Fibroblast of pulmonary artery (primary cell): Measurements from ENCODE around the gene UVRAG.

Experiments
- DNase-seq: peaks from one replicate; pipeline ENCODE4 v3.0.0-alpha.2; 2010; ENCODE audit warnings: low read depth
- H3K4me3 ChIP-seq: replicated peaks from 2 replicates; pipeline ENCODE4 v1.5.1; 2011; ENCODE audit warnings: low read depth, mild to moderate bottlenecking, control low read depth, low read length, moderate library complexity
- CTCF ChIP-seq: IDR thresholded peaks from 2 replicates; pipeline ENCODE4 v1.5.1; 2011; ENCODE audit warnings: mild to moderate bottlenecking, control low read depth, low read length, inconsistent platforms; ENCODE audit errors: missing control alignments

The UVRAG gene

GRCh38 chr11:76004400-76004799, 189.4 kb downstream of the UVRAG start:
- no peak overlapping the region for H3K4me3 ChIP-seq
- no peak for DNase-seq
- no peak for TF ChIP-seq CTCF

DNA sequence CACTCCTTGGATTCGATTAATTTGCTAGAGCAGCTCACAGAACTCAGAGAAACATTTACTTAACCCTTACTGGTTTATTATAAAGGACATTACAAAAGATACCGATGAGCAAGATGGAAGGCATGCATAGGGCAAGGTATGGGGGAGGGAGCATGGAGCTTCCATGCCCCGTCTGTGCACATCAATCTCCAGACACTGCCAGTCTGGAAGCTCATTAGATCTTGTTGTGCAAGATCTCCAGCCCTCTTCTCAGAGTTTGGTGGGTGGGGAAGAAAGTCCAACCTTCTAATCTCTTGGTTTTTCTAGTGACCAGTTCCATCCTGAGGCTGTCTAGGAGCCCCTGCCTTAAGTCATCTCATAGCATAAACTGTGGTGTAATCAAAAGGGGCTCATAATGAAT, 190.7 kb downstream of the UVRAG start:
- DNase-seq = peak; percentile 16
- no peak for TF ChIP-seq CTCF
- H3K4me3 ChIP-seq = no peak overlapping the region

DNA sequence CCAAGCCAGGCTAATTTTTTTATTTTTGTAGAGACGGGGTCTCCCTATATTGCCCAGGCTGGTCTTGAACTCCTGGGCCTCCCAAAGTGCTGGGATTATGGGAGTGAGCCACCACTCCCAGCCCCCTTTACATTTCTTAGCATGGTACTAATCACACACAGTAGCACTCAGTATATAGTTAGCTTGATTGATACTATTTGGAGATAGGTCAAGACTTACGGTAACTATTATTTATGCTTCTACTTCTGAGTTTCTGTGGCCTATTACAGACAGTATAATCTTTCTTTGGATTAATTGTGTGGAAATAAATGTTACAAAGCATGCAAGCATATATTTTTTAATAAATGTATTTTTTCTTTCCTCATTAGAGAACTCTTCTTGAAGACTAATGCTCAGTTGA, 192.2 kb downstream of the UVRAG start:
- DNase-seq = no peak
- no peak for TF ChIP-seq CTCF
- no peak overlapping the region for H3K4me3 ChIP-seq

DNA sequence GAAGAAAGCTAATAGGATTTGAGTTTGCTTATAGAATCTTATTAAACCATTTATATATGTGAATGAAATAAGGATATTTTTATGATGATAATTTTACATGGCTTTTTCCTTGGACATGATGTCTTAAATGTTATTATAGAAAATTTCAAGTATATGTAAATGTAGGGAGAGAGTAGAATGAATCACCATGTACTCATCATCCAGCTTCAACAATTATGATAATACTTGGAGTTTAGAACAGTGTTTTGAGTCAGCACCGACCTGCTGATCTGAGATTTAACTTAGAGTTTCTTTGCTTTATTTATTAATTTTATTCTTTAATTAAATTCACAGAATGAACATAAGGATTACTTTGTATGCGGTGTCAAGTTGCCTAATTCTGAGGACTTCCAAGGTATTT, 193.5 kb downstream of the UVRAG start:
- no peak overlapping the region for H3K4me3 ChIP-seq
- TF ChIP-seq CTCF = no peak
- DNase-seq = peak; percentile 54

GRCh38 chr11:76010051-76010450, 195.0 kb downstream of the UVRAG start:
- no peak for DNase-seq
- no peak for TF ChIP-seq CTCF
- H3K4me3 ChIP-seq = no peak overlapping the region

DNA sequence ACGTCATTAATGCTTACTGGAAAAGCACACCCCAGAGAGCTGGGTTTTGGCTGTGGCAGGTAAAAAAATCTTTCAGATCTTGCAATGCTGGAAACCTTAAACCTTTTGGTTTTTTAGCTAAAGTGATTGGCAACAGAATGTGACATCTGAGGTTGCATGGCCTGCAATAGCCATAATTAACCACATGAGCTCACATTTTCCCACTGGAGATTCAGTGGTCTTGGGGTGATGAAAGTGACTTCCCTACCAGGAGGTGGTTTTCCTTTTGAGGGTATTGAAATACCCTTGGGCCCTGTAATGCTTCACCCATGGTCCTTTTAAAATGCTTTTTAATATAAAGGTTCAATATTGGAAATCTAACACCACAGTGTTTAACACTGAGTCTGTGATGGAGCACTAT, 198.5 kb downstream of the UVRAG start:
- no peak overlapping the region for H3K4me3 ChIP-seq
- no peak for TF ChIP-seq CTCF
- no peak for DNase-seq

DNA sequence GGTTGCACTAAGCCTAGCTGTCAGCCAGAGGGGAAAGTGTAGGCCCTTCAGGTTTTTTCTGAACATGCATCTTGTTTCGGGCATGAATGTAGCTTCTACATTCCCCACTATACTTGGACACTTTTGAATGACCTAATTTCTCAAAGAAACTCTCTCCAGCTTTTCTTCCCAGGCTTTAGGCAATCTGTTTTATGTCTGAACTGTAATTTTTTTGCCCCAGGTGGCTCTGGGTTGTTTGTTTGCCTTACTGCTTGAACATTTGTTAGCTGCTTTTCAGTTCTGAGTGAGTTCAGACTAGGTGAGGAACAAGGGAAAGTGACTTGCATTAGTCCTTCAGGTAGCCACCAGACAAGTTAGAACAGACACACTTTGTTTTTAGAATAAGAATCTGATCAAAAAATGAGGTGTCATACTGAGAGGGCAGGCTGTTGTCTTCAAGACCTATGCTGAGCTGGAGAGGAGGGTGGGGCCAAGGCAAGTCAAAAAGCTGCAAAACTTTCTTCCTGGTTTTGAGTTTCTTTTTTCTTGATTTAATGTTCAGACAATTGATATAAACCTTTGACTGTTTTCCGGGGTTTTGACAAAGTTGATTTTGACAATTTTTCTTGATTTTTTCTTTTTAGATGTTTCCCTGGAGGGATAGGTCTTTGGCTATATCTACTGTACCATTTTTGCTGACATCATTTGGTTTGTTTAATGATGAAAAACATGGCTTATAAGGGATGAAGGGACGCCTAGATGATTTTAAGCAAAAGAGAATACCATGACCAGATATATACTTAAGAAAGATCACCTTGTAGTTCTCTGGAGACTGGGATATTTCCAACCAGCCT, 208.4 kb downstream of the UVRAG start:
- no peak overlapping the region for H3K4me3 ChIP-seq
- TF ChIP-seq CTCF = no peak
- no peak for DNase-seq
